Osteocyte (in vitro differentiated cells): Measurements from ENCODE around the gene GPR26. TPM values are rescaled to one million over a fixed set of nuclear protein-coding genes. Genes with fewer than 3 reads are reported as not detected.

Source experiments
- DNase-seq: peaks from one replicate; pipeline ENCODE4 v3.0.0; 2021; ENCODE audit warnings: mixed read lengths; ENCODE audit not compliant: unreplicated experiment; ENCODE audit errors: extremely low spot score
- H3K27ac Mint-ChIP-seq: one replicate; pipeline ENCODE4 v1.8.0; 2021; ENCODE audit warnings: mild to moderate bottlenecking, mixed read lengths; ENCODE audit not compliant: unreplicated experiment
- H3K27me3 Mint-ChIP-seq: one replicate; pipeline ENCODE4 v1.8.0; 2021; ENCODE audit warnings: mixed read lengths; ENCODE audit not compliant: unreplicated experiment
- H3K36me3 Mint-ChIP-seq: one replicate; pipeline ENCODE4 v1.8.0; 2021; ENCODE audit warnings: mixed read lengths; ENCODE audit not compliant: unreplicated experiment
- H3K4me1 Mint-ChIP-seq: one replicate; pipeline ENCODE4 v1.8.0; 2021; ENCODE audit warnings: mixed read lengths; ENCODE audit not compliant: unreplicated experiment
- H3K4me3 Mint-ChIP-seq: one replicate; pipeline ENCODE4 v1.8.0; 2021; ENCODE audit warnings: mild to moderate bottlenecking, moderate library complexity, mixed read lengths; ENCODE audit not compliant: unreplicated experiment
- H3K9me3 Mint-ChIP-seq: one replicate; pipeline ENCODE4 v1.8.0; 2021; ENCODE audit warnings: mixed read lengths; ENCODE audit not compliant: unreplicated experiment
- total RNA-seq: library from RNA; stranded (reverse); gene quantifications from 2 replicates; pipeline ENCODE4 v1.2.1, GENCODE V29; 2021
- TF ChIP-seq, protein P1 (sequence below): fragments of 200-600 bp; sonication (generic); IDR thresholded peaks from 2 replicates; pipeline ENCODE4 v1.5.0; 2021; ENCODE audit warnings: antibody characterized with exemption, mild to moderate bottlenecking, moderate library complexity

The GPR26 gene
- total RNA-seq, 1 donor from 2014 or later: not detected

DNA sequence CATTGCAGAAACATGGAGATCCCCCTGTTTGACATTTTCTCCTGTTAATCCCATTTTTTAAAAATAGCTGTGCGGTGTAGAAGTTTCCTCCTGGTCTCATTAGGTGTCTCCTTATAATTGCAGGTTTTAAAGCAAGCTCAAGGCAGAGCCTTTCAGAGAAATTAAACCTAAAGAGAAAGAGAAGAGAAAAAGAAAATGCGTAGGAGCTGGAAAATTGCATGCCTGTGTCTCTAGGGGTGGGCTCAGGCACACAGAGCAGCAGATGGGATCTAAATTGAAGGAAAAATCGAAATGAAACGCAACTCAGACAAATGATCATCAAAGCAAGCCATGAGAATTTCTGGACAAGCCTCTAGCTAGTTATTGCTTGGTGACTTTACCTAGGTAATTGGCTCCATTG lies 40.1 kb downstream of the GPR26 start:
- TF ChIP-seq, protein P1, sequence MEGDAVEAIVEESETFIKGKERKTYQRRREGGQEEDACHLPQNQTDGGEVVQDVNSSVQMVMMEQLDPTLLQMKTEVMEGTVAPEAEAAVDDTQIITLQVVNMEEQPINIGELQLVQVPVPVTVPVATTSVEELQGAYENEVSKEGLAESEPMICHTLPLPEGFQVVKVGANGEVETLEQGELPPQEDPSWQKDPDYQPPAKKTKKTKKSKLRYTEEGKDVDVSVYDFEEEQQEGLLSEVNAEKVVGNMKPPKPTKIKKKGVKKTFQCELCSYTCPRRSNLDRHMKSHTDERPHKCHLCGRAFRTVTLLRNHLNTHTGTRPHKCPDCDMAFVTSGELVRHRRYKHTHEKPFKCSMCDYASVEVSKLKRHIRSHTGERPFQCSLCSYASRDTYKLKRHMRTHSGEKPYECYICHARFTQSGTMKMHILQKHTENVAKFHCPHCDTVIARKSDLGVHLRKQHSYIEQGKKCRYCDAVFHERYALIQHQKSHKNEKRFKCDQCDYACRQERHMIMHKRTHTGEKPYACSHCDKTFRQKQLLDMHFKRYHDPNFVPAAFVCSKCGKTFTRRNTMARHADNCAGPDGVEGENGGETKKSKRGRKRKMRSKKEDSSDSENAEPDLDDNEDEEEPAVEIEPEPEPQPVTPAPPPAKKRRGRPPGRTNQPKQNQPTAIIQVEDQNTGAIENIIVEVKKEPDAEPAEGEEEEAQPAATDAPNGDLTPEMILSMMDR: no peak
- H3K4me3 Mint-ChIP-seq: no peak overlapping the region
- peaks cover 3% of the 10 kb centered on the region for H3K9me3 Mint-ChIP-seq
- no peak for DNase-seq
- H3K27ac Mint-ChIP-seq: no peak overlapping the region
- no peaks in the 10 kb centered on the region for H3K27me3 Mint-ChIP-seq
- H3K4me1 Mint-ChIP-seq: no peaks in the 10 kb centered on the region
- H3K36me3 Mint-ChIP-seq: no peaks in the 10 kb centered on the region

DNA sequence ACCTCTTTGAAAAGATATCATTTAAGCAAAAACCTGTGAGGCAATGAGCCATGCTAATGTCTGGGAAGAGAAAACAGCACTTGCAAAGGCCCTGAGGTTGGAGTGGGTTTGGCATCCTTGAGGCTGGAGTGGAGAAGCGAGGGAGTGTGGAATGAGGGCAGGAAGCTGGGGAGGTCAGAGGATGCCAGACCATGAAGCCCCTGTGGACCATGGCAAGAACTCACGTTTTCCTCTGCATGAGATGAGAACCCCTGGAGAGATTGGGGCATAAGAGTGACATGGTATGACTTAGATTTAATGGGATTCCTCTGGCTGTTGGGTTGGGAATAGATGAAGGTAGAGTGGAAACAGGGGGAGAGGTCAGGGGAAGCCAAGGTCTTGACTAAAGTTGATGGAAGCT lies 49.4 kb downstream of the GPR26 start:
- TF ChIP-seq, protein P1: no peak
- no peak overlapping the region for H3K27ac Mint-ChIP-seq
- no peaks in the 10 kb centered on the region for H3K27me3 Mint-ChIP-seq
- no peak overlapping the region for H3K4me3 Mint-ChIP-seq
- no peaks in the 10 kb centered on the region for H3K4me1 Mint-ChIP-seq
- H3K36me3 Mint-ChIP-seq: no peaks in the 10 kb centered on the region
- no peak for DNase-seq
- peaks cover 13% of the 10 kb centered on the region for H3K9me3 Mint-ChIP-seq

DNA sequence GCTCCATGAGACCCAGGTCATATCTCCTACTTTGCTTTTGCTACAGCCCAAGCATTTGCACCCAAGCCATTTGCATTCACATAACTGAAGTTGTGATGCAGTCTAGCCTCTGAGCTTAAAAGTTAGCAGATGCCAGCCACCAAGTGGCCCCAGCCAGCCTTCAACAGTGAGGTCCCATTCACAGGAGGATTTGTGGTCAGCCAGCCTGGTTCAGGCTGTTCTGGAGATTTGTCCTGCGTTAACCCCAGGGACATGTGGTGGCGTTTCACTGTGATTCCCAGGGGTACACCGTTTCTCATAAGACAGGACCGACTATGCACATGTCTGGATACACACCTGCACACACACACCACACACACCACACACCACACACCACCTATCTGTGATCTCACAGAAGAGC lies 51.2 kb downstream of the GPR26 start:
- DNase-seq: no peak
- Mint-ChIP-seq H3K27me3 (no peaks in the 10 kb centered on the region), H3K4me1 (no peaks in the 10 kb centered on the region)

DNA sequence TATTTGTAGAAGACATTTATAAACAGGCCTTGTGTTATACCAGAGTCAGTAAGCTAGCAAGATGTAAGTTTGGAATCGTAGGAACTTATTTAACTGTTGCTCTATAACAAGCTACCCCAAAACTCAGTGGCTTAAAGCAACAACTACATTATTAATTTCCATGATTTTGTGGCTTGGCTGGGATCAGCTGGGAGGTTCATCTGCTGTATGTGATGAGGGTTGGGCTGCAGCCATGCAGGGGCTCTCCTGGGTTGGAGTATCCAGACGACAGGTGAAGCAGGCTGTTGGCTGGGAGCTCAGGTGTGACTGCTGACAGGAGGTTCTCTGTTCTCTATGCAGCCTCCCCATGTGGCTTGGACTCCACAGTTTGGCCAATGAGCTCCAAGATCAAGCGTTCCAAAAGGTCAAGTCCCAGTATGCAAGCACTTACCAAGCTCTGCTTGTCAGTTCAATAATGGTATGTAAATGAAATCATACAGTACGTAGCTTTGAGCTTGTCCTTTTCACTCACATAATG lies 52.4 kb downstream of the GPR26 start:
- Mint-ChIP-seq H3K27me3 (no peaks in the 10 kb centered on the region), H3K4me3 (no peak overlapping the region), H3K4me1 (no peaks in the 10 kb centered on the region), H3K36me3 (no peaks in the 10 kb centered on the region), H3K9me3 (peaks cover 9% of the 10 kb centered on the region), H3K27ac (no peak overlapping the region)
- DNase-seq: no peak
- TF ChIP-seq, protein P1: no peak

More for the DNA sequence above, 51.2 kb downstream of the GPR26 start:
- Mint-ChIP-seq H3K4me3 (no peak overlapping the region), H3K36me3 (no peaks in the 10 kb centered on the region), H3K9me3 (peaks cover 13% of the 10 kb centered on the region), H3K27ac (no peak overlapping the region)
- TF ChIP-seq, protein P1: no peak

DNA sequence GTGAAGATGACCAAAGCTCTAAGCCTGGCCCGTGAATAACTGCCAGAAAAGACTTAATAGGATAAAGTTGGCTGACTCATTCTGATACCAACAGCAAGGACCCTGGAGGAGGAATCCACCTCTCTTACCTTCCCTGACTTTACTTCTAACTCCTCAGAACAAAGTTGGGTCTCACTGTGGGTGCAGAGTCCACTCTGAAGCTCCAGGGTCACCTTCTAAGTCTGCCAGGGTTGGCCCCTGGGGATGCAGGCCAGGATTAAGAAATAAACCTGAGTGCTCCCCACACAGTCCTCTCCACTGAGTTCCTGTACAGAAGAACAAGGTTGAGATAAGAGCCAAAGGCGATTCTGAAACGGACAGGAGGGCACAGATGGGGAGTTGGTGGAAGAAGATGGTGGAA lies 54.4 kb downstream of the GPR26 start:
- Mint-ChIP-seq H3K27ac (no peak overlapping the region), H3K9me3 (peaks cover 10% of the 10 kb centered on the region), H3K27me3 (no peaks in the 10 kb centered on the region), H3K4me3 (no peak overlapping the region), H3K36me3 (no peaks in the 10 kb centered on the region), H3K4me1 (no peaks in the 10 kb centered on the region)
- DNase-seq: no peak
- TF ChIP-seq, protein P1: no peak
